PC-9 (cell line): Measurements from ENCODE around the gene DDX42. TPM values are rescaled to one million over a fixed set of nuclear protein-coding genes. Genes with fewer than 3 reads are reported as not detected.
A peak's percentile ranks its signal among the peaks of the same experiment; 100 is the strongest.

Experiments
- BruUV-seq: library from RNA; stranded (reverse); fragments of 400-500 nt; replicated peaks from 2 replicates; lab custom pipeline; 2021; lab: Mats Ljungman, UMichigan
- CTCF ChIA-PET: fragments of 300-600 bp; sonication (Branson Sonifier 250); formaldehyde crosslinking; loops from one replicate; lab custom pipeline; 2022; ENCODE audit warnings: antibody characterized with exemption; lab: Charles Lee
- POLR2A ChIA-PET: fragments of 300-600 bp; sonication (Branson Sonifier 250); formaldehyde crosslinking; loops from one replicate; lab custom pipeline; 2022; ENCODE audit warnings: antibody characterized with exemption; ENCODE audit not compliant: unreplicated experiment; lab: Charles Lee
- DNase-seq, 2 experiments: peaks; one replicate each; pipeline versions ENCODE4 v3.0.0 to v3.0.0-alpha.2; 2015 to 2022; ENCODE audit warnings: mixed read lengths in 1 of 2
- H2AFZ ChIP-seq: fragments of 200-600 bp; sonication (generic); 2 replicates; pipeline ENCODE4 v1.8.1; 2017; ENCODE audit warnings: antibody characterized with exemption
- H3F3A ChIP-seq: fragments of 200-600 bp; sonication (generic); 2 replicates; pipeline ENCODE4 v1.8.1; 2017; ENCODE audit warnings: antibody characterized with exemption, mild to moderate bottlenecking, low read depth; ENCODE audit not compliant: insufficient read depth
- H3K27ac ChIP-seq: fragments of 200-600 bp; sonication (generic); 2 replicates; pipeline ENCODE4 v1.6.1; 2016; ENCODE audit warnings: mixed run types
- H3K27me3 ChIP-seq: fragments of 200-600 bp; sonication (generic); 2 replicates; pipeline ENCODE4 v1.6.1; 2016; ENCODE audit warnings: low read depth, mixed run types; ENCODE audit not compliant: insufficient read depth
- H3K36me3 ChIP-seq: fragments of 200-600 bp; sonication (generic); 2 replicates; pipeline ENCODE4 v1.6.1; 2016; ENCODE audit warnings: low read depth, mixed run types
- H3K4me1 ChIP-seq: fragments of 200-600 bp; sonication (generic); replicated peaks from 2 replicates; pipeline ENCODE4 v1.6.1; 2016; ENCODE audit warnings: mixed run types; ENCODE audit not compliant: insufficient read depth
- H3K4me2 ChIP-seq: fragments of 200-600 bp; sonication (generic); 2 replicates; pipeline ENCODE4 v1.6.1; 2017; ENCODE audit warnings: mixed run types
- H3K4me3 ChIP-seq: fragments of 200-600 bp; sonication (generic); 2 replicates; pipeline ENCODE4 v1.6.1; 2016; ENCODE audit warnings: mixed run types
- H3K79me2 ChIP-seq: fragments of 200-600 bp; sonication (generic); 2 replicates; pipeline ENCODE4 v1.6.1; 2017; ENCODE audit warnings: low read depth, mixed run types
- H3K9me2 ChIP-seq: fragments of 200-600 bp; sonication (generic); 2 replicates; pipeline ENCODE4 v1.8.1; 2017; ENCODE audit warnings: mild to moderate bottlenecking; ENCODE audit not compliant: insufficient read depth
- H3K9me3 ChIP-seq: fragments of 200-600 bp; sonication (generic); 2 replicates; pipeline ENCODE4 v1.8.1; 2016; ENCODE audit warnings: low read depth; ENCODE audit not compliant: insufficient read depth
- H4K20me1 ChIP-seq: fragments of 200-600 bp; sonication (generic); 2 replicates; pipeline ENCODE4 v1.8.1; 2017; ENCODE audit not compliant: insufficient read depth
- CTCF ChIP-seq: fragments of 200-600 bp; sonication (generic); conservative IDR thresholded peaks from 2 replicates; pipeline ENCODE4 v1.6.1; 2017; ENCODE audit warnings: mixed run types, antibody characterized with exemption, mild to moderate bottlenecking, moderate library complexity
- EZH2 ChIP-seq: fragments of 200-600 bp; sonication (generic); IDR thresholded peaks from 2 replicates; pipeline ENCODE4 v1.8.0; 2017; ENCODE audit warnings: antibody characterized with exemption, low read depth
- intact Hi-C: fragments of 100-400 bp; cut with micrococcal nuclease; formaldehyde crosslinking; loops from one replicate; pipeline ENCODE4 v1.10.0; 2022; ENCODE audit not compliant: unreplicated experiment
- total RNA-seq: library from RNA; stranded (reverse); gene quantifications from 2 replicates; pipeline ENCODE4 v1.2.3, GENCODE V29; 2021

Gene DDX42
- total RNA-seq, 1 experiment from 2014 or later: 107 TPM

- H3F3A ChIP-seq: peaks cover 22% of the 10 kb centered on the region
- intact Hi-C loops: loop anchor here (1.0 kb wide), 1 partner anchor 11 kb away; the partner anchor contains the start of genes FTSJ3 and PSMC5
- no peaks in the 10 kb centered on the region for H3K27me3 ChIP-seq
- ChIA-PET POLR2A (interaction anchor here (0.6 kb wide), 1 partner anchor 10 kb away, joined by 6 read pairs; no protein-coding TSS in a partner anchor), CTCF (interaction anchor here (0.6 to 1.1 kb wide), 3 partner anchors 11 to 1773 kb away, joined by 3 to 4 read pairs (median 3); no protein-coding TSS in a partner anchor)
- DNase-seq: peak; percentile 83 to 84
- H4K20me1 ChIP-seq: peaks cover 9% of the 10 kb centered on the region
- no peak for TF ChIP-seq EZH2
- no peak for TF ChIP-seq CTCF
- peak overlapping the region; percentile 35; the same call in 1 of the 2 replicates for H3K4me3 ChIP-seq
- no peak overlapping the region for H2AFZ ChIP-seq
- 0 out of 2 replicates have a peak, but pooled peaks cover 6% of the 10 kb centered on the region for H3K36me3 ChIP-seq
- H3K9me3 ChIP-seq: no peaks in the 10 kb centered on the region
- TSS peak; percentile 2 for BruUV-seq
- peak overlapping the region; percentile 88 for H3K4me2 ChIP-seq
- peak overlapping the region; percentile 43; the same call in 1 of the 2 replicates for H3K27ac ChIP-seq
- no peaks in the 10 kb centered on the region for H3K9me2 ChIP-seq
- H3K4me1 ChIP-seq: peaks cover 42% of the 10 kb centered on the region
- H3K79me2 ChIP-seq: peaks cover 61% of the 10 kb centered on the region
Measured at GRCh38 chr17:63838631-63839171, 64.7 kb downstream of the DDX42 start.

GRCh38 chr17:63840591-63841349, 66.8 kb downstream of the DDX42 start:
- POLR2A ChIA-PET: interaction anchor here (0.6 kb wide), 1 partner anchor 66 kb away, joined by 3 read pairs; no protein-coding TSS in a partner anchor
- H3K79me2 ChIP-seq: peaks cover 57% of the 10 kb centered on the region

More at GRCh38 chr17:63840591-63841349, 66.8 kb downstream of the DDX42 start:
- H3K27me3 ChIP-seq: no peaks in the 10 kb centered on the region
- intact Hi-C loops: loop anchor here (5.0 to 10.0 kb wide), 2 partner anchors 218 to 416 kb away; partner anchors contain the start of gene MAP3K3
- H3K27ac ChIP-seq: peak overlapping the region; percentile 43; the same call in 1 of the 2 replicates
- H4K20me1 ChIP-seq: peaks cover 8% of the 10 kb centered on the region
- H3K4me2 ChIP-seq: peak overlapping the region; percentile 88
- no peaks in the 10 kb centered on the region for H3K36me3 ChIP-seq
- H3F3A ChIP-seq: peaks cover 19% of the 10 kb centered on the region
- H2AFZ ChIP-seq: no peak overlapping the region
- no peak for TF ChIP-seq EZH2
- no peak for TF ChIP-seq CTCF
- CTCF ChIA-PET: no interaction called here
- H3K4me1 ChIP-seq: peaks cover 45% of the 10 kb centered on the region
- peak overlapping the region; percentile 86 for H3K4me3 ChIP-seq
- H3K9me3 ChIP-seq: no peaks in the 10 kb centered on the region
- no peaks in the 10 kb centered on the region for H3K9me2 ChIP-seq
- BruUV-seq: TSS peak; percentile 35
- DNase-seq: no peak
